22Rv1 (cell line): ENCODE measurements around the gene PIP5KL1.

ENCODE experiments used
- ZFX ChIP-seq: fragments of 450-650 bp; IDR thresholded peaks from 2 replicates; pipeline ENCODE4 v1.6.1; 2017; ENCODE audit warnings: antibody characterized with exemption, borderline replicate concordance
- TF ChIP-seq, protein P1 (sequence below): fragments of 450-650 bp; IDR thresholded peaks from 2 replicates; pipeline ENCODE4 v1.5.1; 2017; ENCODE audit warnings: mild to moderate bottlenecking

DNA sequence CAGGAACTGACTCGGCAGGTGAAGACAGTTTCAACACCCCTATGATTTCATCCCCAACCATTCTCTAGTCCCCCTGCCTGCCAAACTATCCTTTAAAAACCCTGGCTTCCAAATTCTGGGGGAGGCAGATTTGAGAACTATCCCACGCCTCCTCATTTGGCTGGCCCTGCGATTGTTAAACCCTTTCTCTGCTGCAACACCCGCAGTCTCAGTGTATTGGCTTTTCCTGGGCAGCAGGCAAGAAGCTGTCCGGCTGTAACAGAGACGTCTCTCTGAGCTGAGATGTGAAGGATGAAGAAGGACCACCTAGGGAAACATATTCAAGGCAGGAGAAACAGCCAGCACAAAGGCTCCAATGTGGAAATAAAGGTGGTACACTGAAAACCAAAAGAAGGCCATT, 37.7 kb downstream of the PIP5KL1 start:
- TF ChIP-seq, protein P1, sequence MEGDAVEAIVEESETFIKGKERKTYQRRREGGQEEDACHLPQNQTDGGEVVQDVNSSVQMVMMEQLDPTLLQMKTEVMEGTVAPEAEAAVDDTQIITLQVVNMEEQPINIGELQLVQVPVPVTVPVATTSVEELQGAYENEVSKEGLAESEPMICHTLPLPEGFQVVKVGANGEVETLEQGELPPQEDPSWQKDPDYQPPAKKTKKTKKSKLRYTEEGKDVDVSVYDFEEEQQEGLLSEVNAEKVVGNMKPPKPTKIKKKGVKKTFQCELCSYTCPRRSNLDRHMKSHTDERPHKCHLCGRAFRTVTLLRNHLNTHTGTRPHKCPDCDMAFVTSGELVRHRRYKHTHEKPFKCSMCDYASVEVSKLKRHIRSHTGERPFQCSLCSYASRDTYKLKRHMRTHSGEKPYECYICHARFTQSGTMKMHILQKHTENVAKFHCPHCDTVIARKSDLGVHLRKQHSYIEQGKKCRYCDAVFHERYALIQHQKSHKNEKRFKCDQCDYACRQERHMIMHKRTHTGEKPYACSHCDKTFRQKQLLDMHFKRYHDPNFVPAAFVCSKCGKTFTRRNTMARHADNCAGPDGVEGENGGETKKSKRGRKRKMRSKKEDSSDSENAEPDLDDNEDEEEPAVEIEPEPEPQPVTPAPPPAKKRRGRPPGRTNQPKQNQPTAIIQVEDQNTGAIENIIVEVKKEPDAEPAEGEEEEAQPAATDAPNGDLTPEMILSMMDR = no peak
- TF ChIP-seq ZFX = no peak
